ENCODE measurements around the gene MAML1.

Gene MAML1

GRCh38 chr5:179769271-179769670 is 36.6 kb downstream of the MAML1 start:
- Histone ChIP-seq H3K4me3 (ENCODE audit: low read length in 2 of 2) (no peak overlapping the region), H3K27ac (ENCODE audit: low read length) (no peak overlapping the region), H3K9ac (ENCODE audit: low read length in 2 of 2) (no peak overlapping the region)

DNA sequence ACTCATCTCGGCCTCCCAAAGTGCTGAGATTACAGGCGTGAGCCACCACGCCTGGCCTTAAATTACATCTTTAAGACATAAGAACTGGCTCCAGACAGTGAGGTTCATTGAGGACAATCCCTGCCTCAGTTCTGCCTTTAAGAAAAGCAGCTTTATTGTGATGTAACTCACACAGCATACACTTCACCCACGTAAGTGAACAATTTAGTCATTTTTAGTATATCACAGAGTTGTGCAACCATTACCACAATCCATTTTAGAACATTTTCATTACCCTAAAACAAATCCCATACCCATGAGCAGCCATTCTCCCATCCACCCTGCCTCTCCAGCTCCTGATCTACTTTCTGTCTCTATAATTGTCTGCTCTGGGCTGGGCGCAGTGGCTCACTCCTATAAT is 37.2 kb downstream of the MAML1 start:
- Histone ChIP-seq H3K27ac (ENCODE audit: low read length) (no peak overlapping the region), H3K27me3 (ENCODE audit: control insufficient read depth in 1 of 2, insufficient read depth in 2 of 2, low read length in 2 of 2) (no peaks in the 10 kb centered on the region), H3K36me3 (ENCODE audit: control insufficient read depth in 2 of 2, insufficient read depth in 2 of 2, low read length in 2 of 2) (peaks cover 66 to 73% of the 10 kb centered on the region in 2 donors), H3K9me3 (ENCODE audit: control insufficient read depth in 2 of 2, low read length in 2 of 2) (no peaks in the 10 kb centered on the region), H3K4me1 (ENCODE audit: control insufficient read depth, insufficient read depth, low read length) (peaks cover 21% of the 10 kb centered on the region), H3K9ac (ENCODE audit: low read length in 2 of 2) (no peak overlapping the region), H3K4me3 (ENCODE audit: low read length in 2 of 2) (no peak overlapping the region)

More at GRCh38 chr5:179769271-179769670, 36.6 kb downstream of the MAML1 start:
- no peaks in the 10 kb centered on the region for H3K27me3 ChIP-seq (ENCODE audit: control insufficient read depth in 1 of 2, insufficient read depth in 2 of 2, low read length in 2 of 2)
- H3K4me1 ChIP-seq (ENCODE audit: control insufficient read depth, insufficient read depth, low read length): peaks cover 21% of the 10 kb centered on the region
- H3K36me3 ChIP-seq (ENCODE audit: control insufficient read depth in 2 of 2, insufficient read depth in 2 of 2, low read length in 2 of 2): peaks cover 62 to 69% of the 10 kb centered on the region in 2 donors
- H3K9me3 ChIP-seq (ENCODE audit: control insufficient read depth in 2 of 2, low read length in 2 of 2): no peaks in the 10 kb centered on the region

- H3K9ac ChIP-seq (ENCODE audit: low read length in 2 of 2): no peak overlapping the region
- peaks cover 69 to 74% of the 10 kb centered on the region in 2 donors for H3K36me3 ChIP-seq (ENCODE audit: control insufficient read depth in 2 of 2, insufficient read depth in 2 of 2, low read length in 2 of 2)
- peaks cover 6% of the 10 kb centered on the region for H3K4me1 ChIP-seq (ENCODE audit: control insufficient read depth, insufficient read depth, low read length)
- H3K27me3 ChIP-seq (ENCODE audit: control insufficient read depth in 1 of 2, insufficient read depth in 2 of 2, low read length in 2 of 2): no peaks in the 10 kb centered on the region
- no peak overlapping the region for H3K27ac ChIP-seq (ENCODE audit: low read length)
- no peak overlapping the region for H3K4me3 ChIP-seq (ENCODE audit: low read length in 2 of 2)
- no peaks in the 10 kb centered on the region for H3K9me3 ChIP-seq (ENCODE audit: control insufficient read depth in 2 of 2, low read length in 2 of 2)
These were observed 38.8 kb downstream of the MAML1 start for GRCh38 chr5:179771311-179771895.

- Histone ChIP-seq H3K36me3 (ENCODE audit: control insufficient read depth in 2 of 2, insufficient read depth in 2 of 2, low read length in 2 of 2) (peaks cover 64 to 67% of the 10 kb centered on the region in 2 donors), H3K4me3 (ENCODE audit: low read length in 2 of 2) (no peak overlapping the region), H3K9me3 (ENCODE audit: control insufficient read depth in 2 of 2, low read length in 2 of 2) (no peaks in the 10 kb centered on the region), H3K27me3 (ENCODE audit: control insufficient read depth in 1 of 2, insufficient read depth in 2 of 2, low read length in 2 of 2) (no peaks in the 10 kb centered on the region), H3K4me1 (ENCODE audit: control insufficient read depth, insufficient read depth, low read length) (no peaks in the 10 kb centered on the region), H3K27ac (ENCODE audit: low read length) (no peak overlapping the region), H3K9ac (ENCODE audit: low read length in 2 of 2) (no peak overlapping the region)
These were observed 39.7 kb downstream of the MAML1 start for GRCh38 chr5:179772351-179772750.

DNA sequence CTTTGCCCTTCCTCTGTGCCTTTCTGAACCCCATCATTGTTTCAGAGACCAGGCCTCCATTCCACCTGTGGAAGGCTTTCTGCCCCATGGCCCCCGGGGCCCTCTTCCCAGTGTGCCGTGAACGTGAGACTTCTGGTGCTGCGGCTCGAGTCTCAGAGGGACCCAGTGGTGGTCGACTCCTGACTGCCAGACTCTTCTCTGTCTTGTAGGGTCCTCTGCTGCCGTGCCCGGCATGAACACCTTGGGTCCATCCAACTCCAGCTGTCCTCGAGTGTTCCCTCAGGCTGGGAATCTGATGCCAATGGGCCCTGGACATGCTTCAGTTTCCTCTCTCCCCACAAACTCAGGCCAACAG is 41.0 kb downstream of the MAML1 start:
- H3K27me3 ChIP-seq (ENCODE audit: control insufficient read depth in 1 of 2, insufficient read depth in 2 of 2, low read length in 2 of 2): no peaks in the 10 kb centered on the region
- H3K36me3 ChIP-seq (ENCODE audit: control insufficient read depth in 2 of 2, insufficient read depth in 2 of 2, low read length in 2 of 2): peaks cover 68 to 70% of the 10 kb centered on the region in 2 donors
- H3K4me1 ChIP-seq (ENCODE audit: control insufficient read depth, insufficient read depth, low read length): no peaks in the 10 kb centered on the region
- no peak overlapping the region for H3K9ac ChIP-seq (ENCODE audit: low read length in 2 of 2)
- no peaks in the 10 kb centered on the region for H3K9me3 ChIP-seq (ENCODE audit: control insufficient read depth in 2 of 2, low read length in 2 of 2)
- no peak overlapping the region for H3K27ac ChIP-seq (ENCODE audit: low read length)
- H3K4me3 ChIP-seq (ENCODE audit: low read length in 2 of 2): no peak overlapping the region

DNA sequence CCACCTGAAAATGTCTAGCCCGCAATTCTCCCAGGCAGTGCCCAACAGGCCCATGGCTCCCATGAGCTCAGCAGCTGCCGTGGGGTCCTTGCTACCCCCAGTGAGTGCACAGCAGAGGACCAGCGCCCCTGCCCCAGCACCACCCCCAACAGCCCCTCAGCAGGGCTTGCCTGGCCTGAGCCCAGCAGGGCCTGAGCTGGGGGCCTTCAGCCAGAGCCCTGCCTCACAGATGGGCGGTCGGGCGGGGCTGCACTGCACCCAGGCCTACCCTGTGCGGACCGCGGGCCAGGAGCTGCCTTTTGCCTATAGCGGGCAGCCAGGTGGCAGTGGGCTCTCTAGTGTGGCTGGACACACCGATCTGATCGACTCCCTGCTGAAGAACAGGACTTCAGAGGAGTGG is 41.8 kb downstream of the MAML1 start:
- Histone ChIP-seq H3K4me1 (ENCODE audit: control insufficient read depth, insufficient read depth, low read length) (no peaks in the 10 kb centered on the region), H3K9me3 (ENCODE audit: control insufficient read depth in 2 of 2, low read length in 2 of 2) (no peaks in the 10 kb centered on the region), H3K4me3 (ENCODE audit: low read length in 2 of 2) (no peak overlapping the region), H3K36me3 (ENCODE audit: control insufficient read depth in 2 of 2, insufficient read depth in 2 of 2, low read length in 2 of 2) (peaks cover 63 to 64% of the 10 kb centered on the region in 2 donors), H3K27me3 (ENCODE audit: control insufficient read depth in 1 of 2, insufficient read depth in 2 of 2, low read length in 2 of 2) (no peaks in the 10 kb centered on the region), H3K9ac (ENCODE audit: low read length in 2 of 2) (no peak overlapping the region), H3K27ac (ENCODE audit: low read length) (no peak overlapping the region)

GRCh38 chr5:179776411-179776938 is 43.9 kb downstream of the MAML1 start:
- no peak overlapping the region for H3K9ac ChIP-seq (ENCODE audit: low read length in 2 of 2)
- no peak overlapping the region for H3K4me3 ChIP-seq (ENCODE audit: low read length in 2 of 2)
- no peaks in the 10 kb centered on the region for H3K27me3 ChIP-seq (ENCODE audit: control insufficient read depth in 1 of 2, insufficient read depth in 2 of 2, low read length in 2 of 2)
- peaks cover 54 to 57% of the 10 kb centered on the region in 2 donors for H3K36me3 ChIP-seq (ENCODE audit: control insufficient read depth in 2 of 2, insufficient read depth in 2 of 2, low read length in 2 of 2)
- no peaks in the 10 kb centered on the region for H3K9me3 ChIP-seq (ENCODE audit: control insufficient read depth in 2 of 2, low read length in 2 of 2)
- no peak overlapping the region for H3K27ac ChIP-seq (ENCODE audit: low read length)
- H3K4me1 ChIP-seq (ENCODE audit: control insufficient read depth, insufficient read depth, low read length): no peaks in the 10 kb centered on the region

DNA sequence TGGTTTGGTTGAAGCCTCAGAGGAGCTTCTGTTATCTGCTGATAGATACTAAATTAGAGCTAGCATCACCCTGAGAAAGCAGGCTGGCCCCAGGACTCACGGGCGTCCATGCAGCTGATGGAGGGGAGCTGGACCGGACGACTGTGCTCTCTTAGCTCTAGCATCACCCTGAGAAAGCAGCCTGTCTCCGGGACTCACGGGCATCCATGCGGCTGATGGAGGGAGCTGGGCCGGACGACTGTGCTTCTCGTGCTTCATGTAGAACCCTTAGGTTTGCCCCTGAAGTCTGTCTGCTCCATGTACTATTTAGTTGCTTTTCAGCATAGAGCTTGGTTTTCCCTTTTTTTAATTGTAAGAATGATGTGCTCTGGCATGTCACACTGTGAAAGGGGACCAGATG is 44.8 kb downstream of the MAML1 start:
- Histone ChIP-seq H3K4me3 (ENCODE audit: low read length in 2 of 2) (no peak overlapping the region), H3K9me3 (ENCODE audit: control insufficient read depth in 2 of 2, low read length in 2 of 2) (no peaks in the 10 kb centered on the region), H3K4me1 (ENCODE audit: control insufficient read depth, insufficient read depth, low read length) (peaks cover 3% of the 10 kb centered on the region), H3K27ac (ENCODE audit: low read length) (no peak overlapping the region), H3K9ac (ENCODE audit: low read length in 2 of 2) (no peak overlapping the region), H3K36me3 (ENCODE audit: control insufficient read depth in 2 of 2, insufficient read depth in 2 of 2, low read length in 2 of 2) (peaks cover 46 to 50% of the 10 kb centered on the region in 2 donors), H3K27me3 (ENCODE audit: control insufficient read depth in 1 of 2, insufficient read depth in 2 of 2, low read length in 2 of 2) (no peaks in the 10 kb centered on the region)

GRCh38 chr5:179777909-179778308 is 45.3 kb downstream of the MAML1 start:
- no peak overlapping the region for H3K4me3 ChIP-seq (ENCODE audit: low read length in 2 of 2)
- no peak overlapping the region for H3K27ac ChIP-seq (ENCODE audit: low read length)
- H3K9ac ChIP-seq (ENCODE audit: low read length in 2 of 2): no peak overlapping the region
- no peaks in the 10 kb centered on the region for H3K27me3 ChIP-seq (ENCODE audit: control insufficient read depth in 1 of 2, insufficient read depth in 2 of 2, low read length in 2 of 2)
- H3K4me1 ChIP-seq (ENCODE audit: control insufficient read depth, insufficient read depth, low read length): peaks cover 3% of the 10 kb centered on the region
- no peaks in the 10 kb centered on the region for H3K9me3 ChIP-seq (ENCODE audit: control insufficient read depth in 2 of 2, low read length in 2 of 2)
- peaks cover 42 to 46% of the 10 kb centered on the region in 2 donors for H3K36me3 ChIP-seq (ENCODE audit: control insufficient read depth in 2 of 2, insufficient read depth in 2 of 2, low read length in 2 of 2)

DNA sequence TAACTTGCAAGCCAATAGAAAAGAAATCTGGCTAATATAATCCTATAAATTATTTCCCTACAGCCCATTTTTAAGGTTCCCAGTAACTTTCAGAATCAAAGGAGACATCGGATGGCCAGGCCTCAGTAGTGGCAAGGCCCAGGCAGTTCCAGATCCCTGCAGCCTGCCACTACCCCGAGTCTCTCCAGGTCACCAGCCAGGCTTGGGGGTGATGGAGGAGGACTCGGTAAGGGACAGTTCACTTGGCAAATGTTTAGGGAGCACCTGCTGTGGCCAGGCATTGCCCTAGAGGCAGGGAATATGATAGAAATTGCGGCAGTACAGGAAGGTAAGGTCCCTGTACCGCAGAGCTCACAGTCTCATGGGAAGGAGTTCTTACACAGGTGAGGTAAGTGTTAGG is 46.0 kb downstream of the MAML1 start:
- Histone ChIP-seq H3K4me1 (ENCODE audit: control insufficient read depth, insufficient read depth, low read length) (peaks cover 3% of the 10 kb centered on the region), H3K36me3 (ENCODE audit: control insufficient read depth in 2 of 2, insufficient read depth in 2 of 2, low read length in 2 of 2) (peaks cover 35 to 40% of the 10 kb centered on the region in 2 donors), H3K4me3 (ENCODE audit: low read length in 2 of 2) (no peak overlapping the region), H3K9me3 (ENCODE audit: control insufficient read depth in 2 of 2, low read length in 2 of 2) (no peaks in the 10 kb centered on the region), H3K27me3 (ENCODE audit: control insufficient read depth in 1 of 2, insufficient read depth in 2 of 2, low read length in 2 of 2) (no peaks in the 10 kb centered on the region), H3K9ac (ENCODE audit: low read length in 2 of 2) (no peak overlapping the region), H3K27ac (ENCODE audit: low read length) (no peak overlapping the region)

DNA sequence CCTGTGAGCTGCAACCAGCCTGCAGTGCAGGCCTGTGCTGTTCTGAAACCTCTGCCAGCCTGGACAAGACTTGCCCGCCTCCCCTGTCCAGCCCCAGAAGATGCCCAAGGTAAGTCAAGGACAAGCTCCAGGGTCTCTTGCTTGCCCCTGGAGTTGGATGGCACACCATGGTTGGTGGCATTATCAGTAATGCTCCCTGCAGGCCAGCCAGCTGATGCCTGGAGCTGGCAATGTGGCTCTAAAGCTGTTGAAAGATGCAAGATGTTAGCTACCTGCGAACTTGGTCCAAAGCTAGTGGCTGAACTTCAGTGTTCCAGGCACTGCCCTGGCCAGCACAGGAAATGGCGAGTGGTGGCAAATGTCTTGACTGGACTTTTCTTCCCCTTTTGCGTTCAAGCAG is 47.2 kb downstream of the MAML1 start:
- Histone ChIP-seq H3K27me3 (ENCODE audit: control insufficient read depth in 1 of 2, insufficient read depth in 2 of 2, low read length in 2 of 2) (no peaks in the 10 kb centered on the region), H3K36me3 (ENCODE audit: control insufficient read depth in 2 of 2, insufficient read depth in 2 of 2, low read length in 2 of 2) (peaks cover 25 to 28% of the 10 kb centered on the region in 2 donors), H3K4me1 (ENCODE audit: control insufficient read depth, insufficient read depth, low read length) (peaks cover 3% of the 10 kb centered on the region), H3K4me3 (ENCODE audit: low read length in 2 of 2) (no peak overlapping the region), H3K9me3 (ENCODE audit: control insufficient read depth in 2 of 2, low read length in 2 of 2) (no peaks in the 10 kb centered on the region), H3K9ac (ENCODE audit: low read length in 2 of 2) (no peak overlapping the region), H3K27ac (ENCODE audit: low read length) (no peak overlapping the region)
